GM21528 (cell line): ENCODE results near the gene TOX4.
"Not testable (repeated sequence)": the region's sequence is repeated elsewhere in the genome, so short reads cannot be mapped to it uniquely, and the experiment has no call there.

Source experiments
- ATAC-seq: cut with Tn5 transposase; IDR thresholded peaks from one replicate; pipeline ENCODE4 v1.9.1; 2021; ENCODE audit warnings: mild to moderate bottlenecking, moderate library complexity; ENCODE audit not compliant: unreplicated experiment, low FRiP score

Gene TOX4

GRCh38 chr14:21476925-21477681 is at the start of gene TOX4, which contains the start of gene RAB2B:
TOX4 (plus strand) TSS chr14:21477195; CDS start chr14:21477279, 84 bp downstream.
RAB2B (minus strand) TSS chr14:21476959; CDS start chr14:21476872, 87 bp downstream.
- peak; percentile 99 for ATAC-seq

- no peak for ATAC-seq
Observed at GRCh38 chr14:21428930-21429329, 48.1 kb upstream of the TOX4 start.

- ATAC-seq: no peak
Observed at GRCh38 chr14:21431126-21431525, 45.9 kb upstream of the TOX4 start.

- peak; percentile 34 for ATAC-seq
Observed at GRCh38 chr14:21436567-21437062, 40.4 kb upstream of the TOX4 start.

GRCh38 chr14:21437063-21437901 is 39.7 kb upstream of the TOX4 start:
- ATAC-seq: peak; percentile 98

- ATAC-seq: no peak
Observed at GRCh38 chr14:21440859-21441258, 36.1 kb upstream of the TOX4 start.

GRCh38 chr14:21442657-21443056 is 34.3 kb upstream of the TOX4 start:
- not testable (repeated sequence) for ATAC-seq

- ATAC-seq: no peak
Observed at GRCh38 chr14:21449899-21450216, 27.1 kb upstream of the TOX4 start.

DNA sequence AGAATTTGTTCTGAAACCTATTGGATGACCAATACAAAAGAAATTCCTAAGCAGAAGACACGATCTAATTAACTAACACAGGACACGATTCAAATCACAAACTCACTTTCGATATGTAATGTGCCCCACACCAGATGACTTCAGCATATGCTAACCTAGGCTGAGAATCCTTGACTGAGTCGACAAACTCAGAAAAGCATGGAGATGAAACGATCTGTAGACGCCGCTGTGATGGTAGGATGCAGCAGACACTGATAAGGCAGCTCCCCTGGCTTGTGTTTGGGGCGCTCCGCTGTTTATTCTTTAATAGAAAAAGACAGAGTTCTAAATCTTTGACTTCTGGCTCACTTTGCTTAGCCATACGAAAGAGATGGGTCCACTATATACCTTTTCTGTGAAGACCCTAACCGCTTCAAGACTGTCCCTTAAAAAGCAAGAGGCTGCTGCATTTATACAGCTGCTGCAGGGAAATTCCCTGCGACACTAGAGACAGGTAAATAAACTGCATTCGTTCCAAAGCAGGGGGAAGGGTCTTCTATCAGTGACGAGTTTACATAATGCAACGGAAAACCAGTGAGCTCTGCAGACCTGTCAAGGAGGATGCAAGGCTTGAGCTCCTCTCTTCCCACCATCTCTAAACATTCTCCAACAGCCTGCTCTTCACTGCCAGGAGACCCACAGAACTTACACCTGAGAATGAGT is 22.0 kb upstream of the TOX4 start:
- no peak for ATAC-seq

- ATAC-seq: no peak
Observed at GRCh38 chr14:21455592-21455911, 21.4 kb upstream of the TOX4 start.

- peak; percentile 95 for ATAC-seq
Observed at GRCh38 chr14:21455912-21456667, 20.9 kb upstream of the TOX4 start, which contains the start of gene CHD8. CHD8 (minus strand) TSS chr14:21456123; CDS start chr14:21431643, 24,480 bp downstream.

DNA sequence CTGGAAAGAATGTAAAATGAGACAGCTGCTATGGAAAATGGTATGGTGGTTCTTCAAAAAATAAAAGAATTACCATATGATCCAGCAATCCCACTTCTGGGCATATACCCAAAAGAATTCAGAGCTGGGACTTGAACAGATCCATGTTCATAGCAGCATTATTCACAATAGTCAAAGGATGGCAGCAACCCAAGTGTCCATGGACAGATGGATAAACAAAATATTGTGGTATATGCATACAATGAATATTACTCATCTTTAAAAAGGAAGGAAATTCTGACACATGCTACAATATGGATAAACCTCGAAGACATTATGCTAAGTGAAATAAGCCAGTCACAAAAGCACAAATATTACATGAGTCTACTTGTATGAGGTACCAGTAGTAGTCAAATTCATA is 9.4 kb upstream of the TOX4 start:
- no peak for ATAC-seq

DNA sequence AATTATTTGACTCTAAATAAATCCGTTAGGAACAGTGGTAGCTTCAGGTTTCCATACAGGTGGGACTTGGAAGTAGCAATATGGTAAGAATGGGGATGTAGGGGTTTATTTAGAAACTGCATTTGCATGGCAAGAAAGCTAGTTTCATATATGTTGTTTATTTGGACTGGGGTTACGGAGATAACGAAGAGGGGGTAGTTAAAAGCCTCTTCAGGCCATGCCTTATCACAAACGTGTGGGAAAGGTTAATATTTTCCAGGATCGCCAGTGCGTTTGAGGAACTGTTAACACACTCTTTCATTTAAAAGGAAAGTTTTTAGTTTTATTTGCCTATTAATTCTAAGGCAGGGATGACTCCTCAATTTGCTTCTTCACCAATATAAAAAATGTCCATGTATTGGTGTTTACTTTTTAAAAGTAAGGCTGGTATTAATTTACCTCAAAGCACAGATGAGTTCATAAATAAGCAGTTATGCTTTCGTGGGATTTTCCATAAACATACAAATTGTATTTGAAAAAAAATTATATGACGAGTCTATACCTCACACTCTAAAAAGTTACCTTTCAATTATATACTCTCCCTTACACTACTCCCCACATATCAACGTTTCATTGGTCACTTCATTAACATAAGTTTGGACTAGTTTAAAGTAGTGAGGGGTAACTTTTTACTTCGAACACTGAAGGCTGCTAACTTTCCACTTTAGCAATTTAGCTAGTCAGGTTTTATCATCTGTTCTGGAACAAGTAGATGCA is 1.1 kb upstream of the TOX4 start:
- no peak for ATAC-seq

- peak; percentile 34 for ATAC-seq
Observed at GRCh38 chr14:21476523-21476924, 471 bp upstream of the TOX4 start.

DNA sequence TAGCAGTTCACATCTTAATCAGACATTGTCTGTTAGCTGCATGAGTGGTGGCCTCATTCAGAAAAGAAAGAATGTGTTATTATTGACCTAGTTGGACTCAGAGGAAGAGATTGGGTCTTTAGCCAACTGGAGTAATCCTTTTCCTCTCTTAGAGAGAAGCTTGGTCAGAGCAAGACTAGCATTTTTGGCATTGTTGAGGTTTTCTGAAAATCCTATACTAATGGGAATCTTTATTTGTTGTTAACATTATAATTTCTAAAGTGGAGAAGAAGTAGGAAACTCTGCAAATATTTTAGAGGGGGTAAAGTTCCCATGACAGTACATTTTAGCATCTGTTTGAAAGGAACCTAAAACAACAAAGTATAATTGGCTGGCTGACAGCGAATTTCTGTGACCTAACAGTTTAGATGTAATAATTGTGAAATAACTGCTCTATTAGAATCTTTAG is 9.7 kb downstream of the TOX4 start:
- no peak for ATAC-seq

DNA sequence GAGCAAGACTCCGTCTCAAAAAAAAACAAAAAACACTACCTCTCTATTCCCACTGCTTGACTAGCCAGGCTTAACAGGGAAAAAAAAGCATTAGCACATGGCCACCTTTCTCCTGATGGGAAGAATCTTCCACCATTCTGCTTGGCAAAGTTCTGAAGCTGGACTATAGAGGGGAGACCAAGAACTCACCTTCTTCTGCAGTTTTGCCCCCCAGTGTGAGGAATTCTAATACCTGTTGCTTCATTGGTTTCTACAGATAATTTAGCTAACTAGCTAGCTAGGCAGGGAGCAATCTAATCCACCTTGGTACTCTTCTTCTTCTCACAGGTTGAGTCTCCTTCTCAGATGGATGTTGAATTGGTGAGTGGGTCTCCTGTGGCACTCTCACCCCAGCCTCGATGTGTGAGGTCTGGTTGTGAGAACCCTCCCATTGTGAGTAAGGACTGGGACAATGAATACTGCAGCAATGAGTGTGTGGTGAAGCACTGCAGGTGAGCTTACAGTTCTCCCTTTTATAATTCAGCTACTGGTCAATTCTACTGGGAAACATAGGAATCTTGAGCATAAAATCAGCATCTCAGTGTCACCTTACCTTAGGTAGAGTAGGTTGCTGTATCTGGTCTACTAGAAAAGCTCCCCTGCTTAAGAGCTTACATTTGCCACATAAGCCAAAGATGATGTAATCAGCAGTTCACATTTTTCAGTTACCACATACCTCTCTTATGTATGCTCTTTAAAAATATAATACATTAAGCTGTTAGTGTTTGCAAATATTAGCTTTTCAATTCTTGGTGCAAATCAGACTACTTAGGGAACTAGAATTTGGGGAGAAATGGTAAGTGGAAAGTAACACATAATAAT is 18.1 kb downstream of the TOX4 start:
- ATAC-seq: no peak

DNA sequence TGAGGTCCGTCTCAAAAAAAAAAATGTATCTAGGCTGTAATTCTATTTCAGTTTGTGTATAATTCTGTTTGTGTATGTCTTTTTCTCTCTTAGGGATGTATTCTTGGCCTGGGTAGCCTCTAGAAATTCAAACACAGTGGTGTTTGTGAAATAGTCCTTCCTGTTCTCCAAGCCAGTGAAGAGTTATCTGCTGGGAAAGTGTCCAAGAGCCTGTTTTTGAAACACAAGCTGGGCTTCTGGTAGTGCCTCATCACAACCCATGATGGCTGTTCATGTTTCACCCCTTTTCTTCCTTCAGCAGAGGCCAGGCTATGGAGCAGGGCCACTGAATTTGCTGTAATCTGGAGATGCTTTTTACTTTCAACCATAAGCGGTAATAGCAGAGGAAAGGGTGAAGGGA is 19.5 kb downstream of the TOX4 start:
- no peak for ATAC-seq
